ENCODE measurements around the gene DMRTB1.

- no peak for TF ChIP-seq POLR2A (IDR thresholded peaks at IDR 0.05; ENCODE audit: low read depth, low read length)
- TF ChIP-seq TAF1 (IDR thresholded peaks at IDR 0.05; ENCODE audit: low read depth, low read length) = no peak
- no peak for TF ChIP-seq POLR2AphosphoS5 (IDR thresholded peaks at IDR 0.05; ENCODE audit: low read depth, low read length)
- TF ChIP-seq POU2F2 (IDR thresholded peaks at IDR 0.05; ENCODE audit: low read depth, low read length) = no peak
- TF ChIP-seq PAX5 (IDR thresholded peaks at IDR 0.05; ENCODE audit: insufficient read depth, low read length, severe bottlenecking) = no peak
- no peak for TF ChIP-seq SPI1 (IDR thresholded peaks at IDR 0.05; ENCODE audit: low read depth, low read length)
Measured at GRCh38 chr1:53508056-53508990, 49.1 kb downstream of the DMRTB1 start.
